K562 (cell line): ENCODE results near the gene KRTAP19-8. TPM values are rescaled to one million over a fixed set of nuclear protein-coding genes. Genes with fewer than 3 reads are reported as not detected.

Experiments
- AFF1 ChIP-seq, 2 experiments: fragments of 450-650 bp; IDR thresholded peaks; 2 replicates each; pipeline ENCODE4 v1.6.1; 2018; ENCODE audit warnings: mild to moderate bottlenecking in 2 of 2, low read depth in 1 of 2; ENCODE audit not compliant: partially characterized antibody in 2 of 2
- HMG20A ChIP-seq: fragments of 450-650 bp; formaldehyde crosslinking; conservative IDR thresholded peaks from 2 replicates; pipeline ENCODE4 v1.4.0; 2020; ENCODE audit warnings: mild to moderate bottlenecking, mixed read lengths
- HNRNPUL1 ChIP-seq: fragments of 200-400 bp; formaldehyde crosslinking; IDR thresholded peaks from 2 replicates; pipeline ENCODE4 v1.6.1; 2017; ENCODE audit warnings: low read length
- JUN ChIP-seq, 2 experiments: sonication (generic) in 1 of 2; formaldehyde crosslinking in 1 of 2; IDR thresholded peaks; 2 replicates each; pipeline versions ENCODE4 v1.6.1 to v1.8.0; 2012 to 2022; ENCODE audit warnings: borderline replicate concordance in 2 of 2, mild to moderate bottlenecking in 2 of 2, improper control_type of control experiment in 1 of 2, low read depth in 1 of 2, low read length in 1 of 2, missing genetic modification reagents in 1 of 2
- KDM1A ChIP-seq, 2 experiments: fragments of 450-650 bp; IDR thresholded peaks; 2 replicates each; pipeline ENCODE4 v1.6.1; 2016; ENCODE audit warnings: mild to moderate bottlenecking in 2 of 2
- TBP ChIP-seq: optimal IDR thresholded peaks from 2 replicates; pipeline ENCODE3; 2011; ENCODE audit warnings: low read depth, low read length, improper control_type of control experiment
- THAP12 ChIP-seq: fragments of 250-450 bp; sonication (Bioruptor Pico); IDR thresholded peaks from 2 replicates; pipeline ENCODE4 v1.9.0; 2021; ENCODE audit warnings: mild to moderate bottlenecking, inconsistent platforms
- ZNF444 ChIP-seq: fragments of 250-450 bp; sonication (Bioruptor Pico); IDR thresholded peaks from 2 replicates; pipeline ENCODE4 v1.4.0; 2020; ENCODE audit warnings: mild to moderate bottlenecking, moderate library complexity
- ZNF75A ChIP-seq: fragments of 450-650 bp; formaldehyde crosslinking; IDR thresholded peaks from 2 replicates; pipeline ENCODE4 v1.4.0; 2020; ENCODE audit warnings: mild to moderate bottlenecking
- polyA plus RNA-seq, 8 experiments: library from polyadenylated mRNA; depleted of rRNA in 4 of 8; stranded (reverse) in 5 of 8; unstranded in 3 of 8; fragments of >200 nt; fragmentation: Nextera tagmentation in 2 of 8; fragmentation: Illumina TruSeq in 1 of 8; extraction: Ambion mirVana in 2 of 8; extraction: Trizol in 1 of 8; gene quantifications; 2 replicates each; pipeline versions ENCODE4 v1.2.1 to v1.2.3, GENCODE V29; 2011 to 2014; ENCODE audit warnings: inconsistent platforms in 1 of 8, missing spikeins in 1 of 8
- total RNA-seq, 7 experiments: library from RNA; depleted of rRNA in 6 of 7; stranded (reverse); fragments of >200 nt in 6 of 7; fragmentation: Illumina TruSeq in 2 of 7; extraction: Trizol in 2 of 7; gene quantifications; 2 replicates each; pipeline versions ENCODE4 v1.2.1 to v1.2.3, GENCODE V29; 2011 to 2021; ENCODE audit warnings: low replicate concordance in 1 of 7

KRTAP19-8 gene
- total and polyA plus RNA-seq, 9 of the 15 experiments (the other 6 are each of a cell fraction or from before 2014, with no cell fraction given), result not detected

GRCh38 chr21:31078796-31079195, 40.5 kb upstream of the KRTAP19-8 start (continued):
- TF ChIP-seq JUN (IDR thresholded peaks at IDR 0.05; ENCODE audit: borderline replicate concordance, low read depth, low read length) (no peak), JUN (CRISPR knock-in tag; IDR thresholded peaks at IDR 0.05; ENCODE audit: borderline replicate concordance) (no peak), KDM1A (IDR thresholded peaks at IDR 0.05) (no peak), ZNF444 (CRISPR knock-in tag) (no peak), AFF1 (IDR thresholded peaks at IDR 0.05; ENCODE audit: low read depth in 1 of 2, partially characterized antibody in 2 of 2) (no peak), THAP12 (CRISPR knock-in tag) (no peak), ZNF75A (CRISPR knock-in tag) (no peak), HNRNPUL1 (no peak), HMG20A (CRISPR knock-in tag) (no peak), TBP (no peak)
